Right atrium auricular region (tissue), 2 donors: ENCODE results near the gene SRRM3. TPM values are rescaled to one million over a fixed set of nuclear protein-coding genes. Genes with fewer than 3 reads are reported as not detected.

Source experiments
- DNase-seq: peaks from one replicate; pipeline ENCODE4 v3.0.0-alpha.2; 2019; ENCODE audit warnings: low spot score
- H3K27ac ChIP-seq, 2 donors: fragments of 200-600 bp; sonication (generic); 1 replicate in 1 of 2; 2 replicates in 1 of 2; pipeline ENCODE4 v1.5.1; 2016 to 2019
- H3K27me3 ChIP-seq, 2 donors: fragments of 200-600 bp; sonication (generic); one replicate each; pipeline versions ENCODE4 v1.5.1 to v1.6.0; 2017 to 2019
- H3K36me3 ChIP-seq: fragments of 200-600 bp; sonication (generic); one replicate; pipeline ENCODE4 v1.5.1; 2016
- H3K4me1 ChIP-seq, 2 donors: fragments of 200-600 bp; sonication (generic); one replicate each; pipeline versions ENCODE4 v1.5.1 to v1.6.0; 2017 to 2019
- H3K4me3 ChIP-seq, 2 donors: fragments of 200-600 bp; sonication (generic); 1 replicate in 1 of 2; 2 replicates in 1 of 2; pipeline ENCODE4 v1.5.1; 2017 to 2019; ENCODE audit warnings: mild to moderate bottlenecking in 1 of 2, moderate library complexity in 1 of 2
- H3K9me3 ChIP-seq, 2 donors: fragments of 200-600 bp; sonication (generic); one replicate each; pipeline ENCODE4 v1.5.1; 2019
- CTCF ChIP-seq, 2 donors: fragments of 200-600 bp; sonication (generic); IDR thresholded peaks; one replicate each; pipeline ENCODE4 v1.5.1; 2019; ENCODE audit warnings: antibody characterized with exemption in 2 of 2
- total RNA-seq, 2 donors: library from RNA; depleted of rRNA; stranded (reverse); fragments of >200 nt; gene quantifications; one replicate each; pipeline ENCODE4 v1.1.0, GENCODE V29; 2016

Gene SRRM3
- total RNA-seq, 2 donors from 2014 or later: 17.5 to 27.1 TPM

DNA sequence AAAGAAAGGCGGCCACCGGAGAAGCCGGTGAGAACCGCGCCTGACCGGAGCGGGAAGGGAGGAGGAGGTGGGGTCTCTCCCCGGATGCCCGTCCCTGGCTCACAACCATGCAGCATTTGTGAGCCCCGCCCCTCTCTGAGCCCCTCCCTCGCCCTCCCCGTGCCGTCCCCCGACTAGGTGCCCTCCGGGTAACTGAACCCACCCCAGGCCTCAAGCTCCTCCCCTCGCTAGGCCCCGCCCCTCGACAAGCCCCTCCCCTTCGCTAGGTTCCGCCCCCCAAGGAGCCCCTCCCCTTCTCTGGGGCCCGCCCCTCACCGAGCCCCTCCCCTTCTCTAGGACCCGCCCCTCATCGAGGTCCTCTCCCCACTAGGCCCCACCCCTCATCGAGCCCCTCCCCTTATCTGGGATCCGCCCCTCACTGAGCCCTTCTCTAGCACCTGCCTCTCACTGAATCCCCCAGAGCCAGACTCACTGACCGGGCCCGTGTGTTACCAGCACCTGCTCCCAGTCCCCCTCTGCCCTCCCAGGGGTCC, 58.5 kb downstream of the SRRM3 start:
- no peak for DNase-seq
- Histone ChIP-seq H3K27me3 (peaks cover 0 to 8% of the 10 kb centered on the region in 2 donors), H3K4me1 (peaks cover 0 to 10% of the 10 kb centered on the region in 2 donors), H3K4me3 (peak overlapping the region; percentile 30 to 39), H3K27ac (no peak overlapping the region), H3K36me3 (no peaks in the 10 kb centered on the region), H3K9me3 (no peaks in the 10 kb centered on the region)
- TF ChIP-seq CTCF (IDR thresholded peaks at IDR 0.05): no peak

- H3K9me3 ChIP-seq: no peaks in the 10 kb centered on the region
- no peak overlapping the region for H3K27ac ChIP-seq
- peaks cover 0 to 10% of the 10 kb centered on the region in 2 donors for H3K4me1 ChIP-seq
- no peaks in the 10 kb centered on the region for H3K36me3 ChIP-seq
- H3K4me3 ChIP-seq: no peak overlapping the region
- no peak for DNase-seq
- H3K27me3 ChIP-seq: peaks cover 0 to 8% of the 10 kb centered on the region in 2 donors
- no peak for TF ChIP-seq CTCF (IDR thresholded peaks at IDR 0.05)
Observed at GRCh38 chr7:76261329-76261728, 59.6 kb downstream of the SRRM3 start.

GRCh38 chr7:76261931-76262330, 60.2 kb downstream of the SRRM3 start:
- Histone ChIP-seq H3K9me3 (no peaks in the 10 kb centered on the region), H3K36me3 (no peaks in the 10 kb centered on the region), H3K4me1 (peaks cover 0 to 13% of the 10 kb centered on the region in 2 donors), H3K27ac (no peak overlapping the region), H3K27me3 (peaks cover 3 to 11% of the 10 kb centered on the region in 2 donors), H3K4me3 (no peak overlapping the region)
- no peak for TF ChIP-seq CTCF (IDR thresholded peaks at IDR 0.05)
- DNase-seq: no peak

GRCh38 chr7:76262683-76263402, 61.1 kb downstream of the SRRM3 start:
- no peak for DNase-seq
- peak; percentile 33 to 68 for TF ChIP-seq CTCF (IDR thresholded peaks at IDR 0.05)
- Histone ChIP-seq H3K4me1 (peaks cover 0 to 22% of the 10 kb centered on the region in 2 donors), H3K27ac (no peak overlapping the region), H3K27me3 (peaks cover 3 to 18% of the 10 kb centered on the region in 2 donors), H3K36me3 (no peaks in the 10 kb centered on the region), H3K4me3 (no peak overlapping the region), H3K9me3 (no peaks in the 10 kb centered on the region)

GRCh38 chr7:76265299-76265698, 63.6 kb downstream of the SRRM3 start:
- DNase-seq: no peak
- H3K4me3 ChIP-seq: no peak overlapping the region
- H3K27ac ChIP-seq: no peak overlapping the region
- peaks cover 0 to 16% of the 10 kb centered on the region in 2 donors for H3K4me1 ChIP-seq
- peaks cover 3 to 13% of the 10 kb centered on the region in 2 donors for H3K27me3 ChIP-seq
- H3K9me3 ChIP-seq: no peaks in the 10 kb centered on the region
- H3K36me3 ChIP-seq: no peaks in the 10 kb centered on the region
- TF ChIP-seq CTCF (IDR thresholded peaks at IDR 0.05): no peak
